ENCODE data around the gene GSTM3.

GSTM3 gene

GRCh38 chr1:109759513-109760334, 18.9 kb upstream of the GSTM3 start:
- Histone ChIP-seq H3K36me3 (ENCODE audit: control insufficient read depth in 2 of 2, insufficient read depth in 1 of 2, low read length in 2 of 2) (no peaks in the 10 kb centered on the region), H3K9me3 (ENCODE audit: control insufficient read depth, insufficient read depth, low read depth, low read length) (no peaks in the 10 kb centered on the region), H3K4me3 (ENCODE audit: low read depth, low read length) (no peak overlapping the region), H3K4me1 (ENCODE audit: control insufficient read depth, insufficient read depth, low read length) (no peaks in the 10 kb centered on the region), H3K27ac (ENCODE audit: extremely low read depth, low read depth, low read length) (no peak overlapping the region)
- ChIA-PET CTCF (interaction anchor here (0.6 to 0.7 kb wide), 3 partner anchors 120 to 218 kb away, joined by 3 to 4 read pairs (median 3); no protein-coding TSS in a partner anchor), POLR2A (no interaction called here)
- no peak for TF ChIP-seq ZEB2 (tag by site-specific recombination; IDR thresholded peaks at IDR 0.05)
- no peak for TF ChIP-seq ZNF423 (tag by site-specific recombination; IDR thresholded peaks at IDR 0.05)
- TF ChIP-seq ZBTB8A (tag by site-specific recombination; IDR thresholded peaks at IDR 0.05): no peak
- TF ChIP-seq ZNF510 (tag by site-specific recombination; IDR thresholded peaks at IDR 0.05; ENCODE audit: insufficient replicate concordance): no peak
- TF ChIP-seq IKZF3 (tag by site-specific recombination; IDR thresholded peaks at IDR 0.05): no peak

DNA sequence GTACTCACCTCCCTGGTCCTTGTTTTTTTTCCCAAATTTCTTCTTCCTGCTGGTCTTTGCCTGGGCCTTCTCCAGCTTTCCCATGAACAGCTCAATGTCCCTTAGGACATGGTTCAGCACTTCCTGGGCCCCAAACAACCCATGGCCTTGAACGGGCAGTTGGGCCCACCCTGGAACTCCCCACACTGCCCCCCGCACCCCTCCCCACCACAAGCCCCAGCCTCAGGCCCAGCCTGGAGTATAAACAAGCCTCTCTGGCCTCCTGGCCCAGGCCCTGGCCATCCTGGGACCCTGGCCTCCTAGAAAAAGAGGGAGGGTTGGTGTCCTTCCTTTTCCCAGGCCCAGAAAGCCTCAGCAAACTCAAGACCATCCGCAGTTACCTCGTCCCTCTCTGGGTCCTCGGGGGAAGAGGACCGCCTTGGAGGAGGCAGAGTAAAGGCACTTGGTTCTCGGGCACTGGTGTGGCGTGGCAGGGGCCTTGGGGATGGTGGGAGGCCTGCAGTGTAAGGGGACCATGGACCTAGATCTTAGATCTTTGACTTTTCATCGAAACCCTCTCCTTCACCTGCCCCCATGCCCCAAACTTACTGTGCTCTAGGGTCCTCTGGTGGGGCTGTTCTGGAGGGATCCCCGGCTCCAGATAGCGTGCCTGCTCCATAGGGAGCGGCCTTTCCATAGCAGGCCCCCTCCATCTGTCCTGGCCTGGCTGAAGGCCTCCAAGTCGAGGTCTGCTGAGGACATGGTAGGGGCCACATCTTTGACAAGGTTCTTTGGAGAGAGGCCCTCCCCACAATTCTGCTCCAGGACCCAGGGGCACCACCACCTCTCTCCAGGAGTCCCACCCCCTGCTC, 17.3 kb upstream of the GSTM3 start:
- H3K4me1 ChIP-seq (ENCODE audit: control insufficient read depth, insufficient read depth, low read length): no peaks in the 10 kb centered on the region
- no peaks in the 10 kb centered on the region for H3K36me3 ChIP-seq (ENCODE audit: control insufficient read depth in 2 of 2, insufficient read depth in 1 of 2, low read length in 2 of 2)
- no peaks in the 10 kb centered on the region for H3K9me3 ChIP-seq (ENCODE audit: control insufficient read depth, insufficient read depth, low read depth, low read length)
- no peak overlapping the region for H3K4me3 ChIP-seq (ENCODE audit: low read depth, low read length)
- ChIA-PET POLR2A (no interaction called here), CTCF (interaction anchor here (0.7 to 1.2 kb wide), 2 partner anchors 19 to 121 kb away, joined by 3 to 4 read pairs; no protein-coding TSS in a partner anchor)
- no peak for TF ChIP-seq ZNF560 (tag by site-specific recombination; IDR thresholded peaks at IDR 0.05; ENCODE audit: borderline replicate concordance)
- no peak for TF ChIP-seq ZNF175 (tag by site-specific recombination; IDR thresholded peaks at IDR 0.05)
- TF ChIP-seq, protein P1, sequence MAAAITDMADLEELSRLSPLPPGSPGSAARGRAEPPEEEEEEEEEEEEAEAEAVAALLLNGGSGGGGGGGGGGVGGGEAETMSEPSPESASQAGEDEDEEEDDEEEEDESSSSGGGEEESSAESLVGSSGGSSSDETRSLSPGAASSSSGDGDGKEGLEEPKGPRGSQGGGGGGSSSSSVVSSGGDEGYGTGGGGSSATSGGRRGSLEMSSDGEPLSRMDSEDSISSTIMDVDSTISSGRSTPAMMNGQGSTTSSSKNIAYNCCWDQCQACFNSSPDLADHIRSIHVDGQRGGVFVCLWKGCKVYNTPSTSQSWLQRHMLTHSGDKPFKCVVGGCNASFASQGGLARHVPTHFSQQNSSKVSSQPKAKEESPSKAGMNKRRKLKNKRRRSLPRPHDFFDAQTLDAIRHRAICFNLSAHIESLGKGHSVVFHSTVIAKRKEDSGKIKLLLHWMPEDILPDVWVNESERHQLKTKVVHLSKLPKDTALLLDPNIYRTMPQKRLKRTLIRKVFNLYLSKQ (tag by site-specific recombination; IDR thresholded peaks at IDR 0.05; ENCODE audit: borderline replicate concordance): no peak
- no peak for TF ChIP-seq ZSCAN5A (tag by site-specific recombination; IDR thresholded peaks at IDR 0.05)
- no peak for TF ChIP-seq SALL2 (tag by site-specific recombination; IDR thresholded peaks at IDR 0.05; ENCODE audit: borderline replicate concordance)
- no peak for TF ChIP-seq ZBTB1 (tag by site-specific recombination; IDR thresholded peaks at IDR 0.05)
- TF ChIP-seq, protein P2, sequence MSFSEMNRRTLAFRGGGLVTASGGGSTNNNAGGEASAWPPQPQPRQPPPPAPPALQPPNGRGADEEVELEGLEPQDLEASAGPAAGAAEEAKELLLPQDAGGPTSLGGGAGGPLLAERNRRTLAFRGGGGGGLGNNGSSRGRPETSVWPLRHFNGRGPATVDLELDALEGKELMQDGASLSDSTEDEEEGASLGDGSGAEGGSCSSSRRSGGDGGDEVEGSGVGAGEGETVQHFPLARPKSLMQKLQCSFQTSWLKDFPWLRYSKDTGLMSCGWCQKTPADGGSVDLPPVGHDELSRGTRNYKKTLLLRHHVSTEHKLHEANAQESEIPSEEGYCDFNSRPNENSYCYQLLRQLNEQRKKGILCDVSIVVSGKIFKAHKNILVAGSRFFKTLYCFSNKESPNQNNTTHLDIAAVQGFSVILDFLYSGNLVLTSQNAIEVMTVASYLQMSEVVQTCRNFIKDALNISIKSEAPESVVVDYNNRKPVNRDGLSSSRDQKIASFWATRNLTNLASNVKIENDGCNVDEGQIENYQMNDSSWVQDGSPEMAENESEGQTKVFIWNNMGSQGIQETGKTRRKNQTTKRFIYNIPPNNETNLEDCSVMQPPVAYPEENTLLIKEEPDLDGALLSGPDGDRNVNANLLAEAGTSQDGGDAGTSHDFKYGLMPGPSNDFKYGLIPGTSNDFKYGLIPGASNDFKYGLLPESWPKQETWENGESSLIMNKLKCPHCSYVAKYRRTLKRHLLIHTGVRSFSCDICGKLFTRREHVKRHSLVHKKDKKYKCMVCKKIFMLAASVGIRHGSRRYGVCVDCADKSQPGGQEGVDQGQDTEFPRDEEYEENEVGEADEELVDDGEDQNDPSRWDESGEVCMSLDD (tag by site-specific recombination; IDR thresholded peaks at IDR 0.05): no peak
- no peak for TF ChIP-seq ZNF404 (tag by site-specific recombination; IDR thresholded peaks at IDR 0.05)
- no peak for TF ChIP-seq RBAK (tag by site-specific recombination; IDR thresholded peaks at IDR 0.05)
- TF ChIP-seq ZNF423 (tag by site-specific recombination; IDR thresholded peaks at IDR 0.05): no peak
- TF ChIP-seq ZNF792 (tag by site-specific recombination; IDR thresholded peaks at IDR 0.05): no peak
- no peak for TF ChIP-seq ZNF747 (tag by site-specific recombination; IDR thresholded peaks at IDR 0.05)
- no peak for TF ChIP-seq ZSCAN23 (tag by site-specific recombination; IDR thresholded peaks at IDR 0.05)
- no peak for TF ChIP-seq ZNF311 (tag by site-specific recombination; IDR thresholded peaks at IDR 0.05; ENCODE audit: borderline replicate concordance)
- TF ChIP-seq ZNF654 (tag by site-specific recombination; IDR thresholded peaks at IDR 0.05; ENCODE audit: low read depth): no peak
- no peak overlapping the region for H3K27ac ChIP-seq (ENCODE audit: extremely low read depth, low read depth, low read length)

All from HEK293 (cell line).